Keratinocyte (primary cell): ENCODE results near the gene GPC4. TPM values are rescaled to one million over a fixed set of nuclear protein-coding genes. Genes with fewer than 3 reads are reported as not detected.

ENCODE experiments used
- DNase-seq: peaks from one replicate; pipeline ENCODE4 v3.0.0-alpha.2; 2011; ENCODE audit warnings: low read depth, missing footprints, low spot score
- FAIRE-seq: peaks from 2 replicates; lab custom pipeline; 2011; peaks lifted over from hg19 to GRCh38; lab: Jason Lieb, UNC
- H2AFZ ChIP-seq: 2 replicates; pipeline ENCODE4 v1.6.0; 2012; ENCODE audit warnings: low read length, control low read depth, inconsistent platforms; ENCODE audit not compliant: control insufficient read depth
- H3K27ac ChIP-seq: 2 replicates; pipeline ENCODE4 v1.5.1; 2011; ENCODE audit warnings: low read length; ENCODE audit not compliant: control insufficient read depth, insufficient read depth
- H3K27me3 ChIP-seq: 3 replicates; pipeline ENCODE4 v1.6.0; 2011; ENCODE audit warnings: low read length; ENCODE audit not compliant: control insufficient read depth, insufficient read depth; ENCODE audit errors: extremely low read depth
- H3K36me3 ChIP-seq, 2 experiments: 2 replicates in 1 of 2; 3 replicates in 1 of 2; pipeline ENCODE4 v1.5.1; 2011; ENCODE audit warnings: low read length in 2 of 2, mild to moderate bottlenecking in 1 of 2; ENCODE audit not compliant: control insufficient read depth in 2 of 2, insufficient read depth in 2 of 2; ENCODE audit errors: extremely low read depth in 1 of 2
- H3K4me1 ChIP-seq: 3 replicates; pipeline ENCODE4 v1.5.1; 2011; ENCODE audit warnings: low read length; ENCODE audit not compliant: control insufficient read depth, insufficient read depth; ENCODE audit errors: extremely low read depth
- H3K4me2 ChIP-seq: 3 replicates; pipeline ENCODE4 v1.6.0; 2011; ENCODE audit warnings: low read depth, low read length; ENCODE audit not compliant: control insufficient read depth, insufficient read depth; ENCODE audit errors: extremely low read depth
- H3K4me3 ChIP-seq, 3 experiments: fragments of 200-600 bp in 1 of 3; sonication (generic) in 1 of 3; 2 replicates in 2 of 3; 3 replicates in 1 of 3; pipeline ENCODE4 v1.5.1; 2011 to 2016; ENCODE audit warnings: low read length in 3 of 3, mild to moderate bottlenecking in 3 of 3, control low read depth in 2 of 3, inconsistent platforms in 1 of 3, low read depth in 1 of 3, mixed read lengths in 1 of 3, mixed run types in 1 of 3, moderate library complexity in 1 of 3; ENCODE audit not compliant: control insufficient read depth in 2 of 3, insufficient read depth in 2 of 3; ENCODE audit errors: extremely low read depth in 1 of 3
- H3K79me2 ChIP-seq: 2 replicates; pipeline ENCODE4 v1.6.0; 2012; ENCODE audit warnings: low read length; ENCODE audit not compliant: control insufficient read depth, insufficient read depth
- H3K9ac ChIP-seq: 3 replicates; pipeline ENCODE4 v1.6.0; 2011; ENCODE audit warnings: low read length; ENCODE audit not compliant: control insufficient read depth, insufficient read depth; ENCODE audit errors: extremely low read depth
- H3K9me1 ChIP-seq: 3 replicates; pipeline ENCODE4 v1.6.0; 2011; ENCODE audit warnings: low read length; ENCODE audit not compliant: control insufficient read depth, insufficient read depth; ENCODE audit errors: extremely low read depth
- H3K9me3 ChIP-seq: 2 replicates; pipeline ENCODE4 v1.5.1; 2012; ENCODE audit warnings: low read depth, low read length; ENCODE audit not compliant: control insufficient read depth
- H4K20me1 ChIP-seq: 3 replicates; pipeline ENCODE4 v1.6.0; 2011; ENCODE audit warnings: low read length; ENCODE audit not compliant: control insufficient read depth, insufficient read depth; ENCODE audit errors: extremely low read depth
- EZH2 ChIP-seq: IDR thresholded peaks from one replicate; pipeline ENCODE4 v1.6.1; 2012; ENCODE audit warnings: inconsistent platforms, mild to moderate bottlenecking, low read length, moderate library complexity
- dilution Hi-C: fragments of 300-500 bp; cut with MboI; formaldehyde crosslinking; loops from one replicate; pipeline ENCODE4 v1.7.0; 2020; ENCODE audit warnings: low sequenced_read_pairs; ENCODE audit not compliant: extremely low pct_ligation_motif_present
- polyA plus RNA-seq, 5 experiments: library from polyadenylated mRNA; depleted of rRNA in 3 of 5; stranded (reverse) in 3 of 5; stranded (forward) in 1 of 5; unstranded in 1 of 5; fragments of >200 nt; gene quantifications; 1 replicate in 1 of 5; 2 replicates in 3 of 5; 3 replicates in 1 of 5; pipeline versions ENCODE4 v1.2.1 to v1.2.3, GENCODE V29; 2011 to 2012; ENCODE audit warnings: missing spikeins in 2 of 5, low read depth in 1 of 5, low replicate concordance in 1 of 5
- TF ChIP-seq, protein P1 (sequence below), 3 experiments: IDR thresholded peaks in 1 of 3; conservative IDR thresholded peaks in 1 of 3; optimal IDR thresholded peaks in 1 of 3; 2 replicates in 2 of 3; 3 replicates in 1 of 3; pipeline versions ENCODE3 to v1.5.1; 2011; ENCODE audit warnings: low read length in 3 of 3, mild to moderate bottlenecking in 3 of 3, moderate library complexity in 2 of 3, control low read depth in 1 of 3, inconsistent platforms in 1 of 3; ENCODE audit not compliant: insufficient read depth in 2 of 3; ENCODE audit errors: extremely low read depth in 1 of 3

Gene GPC4
- polyA plus RNA-seq, 1 donor (not counting 4 experiments of a cell fraction or from before 2014, with no cell fraction given) = 0.76 TPM

DNA sequence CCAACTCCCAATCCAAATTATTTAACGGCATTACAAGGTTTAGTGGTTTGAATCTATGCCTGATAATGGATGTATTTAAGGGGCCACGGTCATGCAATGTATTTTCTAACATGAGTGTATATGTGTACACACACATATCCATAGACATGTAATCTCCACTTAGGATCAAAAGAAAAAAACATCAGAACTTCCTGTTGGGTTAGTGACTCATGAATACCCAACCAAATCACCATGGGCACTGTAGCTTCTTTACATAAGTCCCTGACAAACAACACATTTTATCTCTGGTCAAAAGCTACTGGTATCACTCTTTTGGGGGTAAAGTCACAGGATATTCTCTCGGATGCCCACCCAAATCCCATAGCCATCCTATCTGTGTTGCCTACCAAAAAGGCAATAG, 160.6 kb downstream of the GPC4 start:
- FAIRE-seq (no peak), DNase-seq (no peak)
- H3K9me1 ChIP-seq = no peaks in the 10 kb centered on the region
- no peaks in the 10 kb centered on the region for H3K79me2 ChIP-seq
- dilution Hi-C loops = no loop called here
- no peaks in the 10 kb centered on the region for H3K4me1 ChIP-seq
- H3K27ac ChIP-seq = no peak overlapping the region
- no peaks in the 10 kb centered on the region for H3K27me3 ChIP-seq
- H4K20me1 ChIP-seq = no peaks in the 10 kb centered on the region
- H3K36me3 ChIP-seq = no peaks in the 10 kb centered on the region
- no peak for TF ChIP-seq EZH2
- TF ChIP-seq, protein P1, sequence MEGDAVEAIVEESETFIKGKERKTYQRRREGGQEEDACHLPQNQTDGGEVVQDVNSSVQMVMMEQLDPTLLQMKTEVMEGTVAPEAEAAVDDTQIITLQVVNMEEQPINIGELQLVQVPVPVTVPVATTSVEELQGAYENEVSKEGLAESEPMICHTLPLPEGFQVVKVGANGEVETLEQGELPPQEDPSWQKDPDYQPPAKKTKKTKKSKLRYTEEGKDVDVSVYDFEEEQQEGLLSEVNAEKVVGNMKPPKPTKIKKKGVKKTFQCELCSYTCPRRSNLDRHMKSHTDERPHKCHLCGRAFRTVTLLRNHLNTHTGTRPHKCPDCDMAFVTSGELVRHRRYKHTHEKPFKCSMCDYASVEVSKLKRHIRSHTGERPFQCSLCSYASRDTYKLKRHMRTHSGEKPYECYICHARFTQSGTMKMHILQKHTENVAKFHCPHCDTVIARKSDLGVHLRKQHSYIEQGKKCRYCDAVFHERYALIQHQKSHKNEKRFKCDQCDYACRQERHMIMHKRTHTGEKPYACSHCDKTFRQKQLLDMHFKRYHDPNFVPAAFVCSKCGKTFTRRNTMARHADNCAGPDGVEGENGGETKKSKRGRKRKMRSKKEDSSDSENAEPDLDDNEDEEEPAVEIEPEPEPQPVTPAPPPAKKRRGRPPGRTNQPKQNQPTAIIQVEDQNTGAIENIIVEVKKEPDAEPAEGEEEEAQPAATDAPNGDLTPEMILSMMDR (optimal IDR thresholded peaks at IDR 0.05 in 1 of 3, IDR thresholded peaks at IDR 0.05 in 1 of 3, conservative IDR thresholded peaks at IDR 0.05 in 1 of 3; ENCODE audit: extremely low read depth in 1 of 3, insufficient read depth in 2 of 3, low read length in 3 of 3) = no peak
- no peak overlapping the region for H2AFZ ChIP-seq
- H3K9me3 ChIP-seq = no peaks in the 10 kb centered on the region
- no peak overlapping the region for H3K4me3 ChIP-seq
- no peak overlapping the region for H3K9ac ChIP-seq
- no peak overlapping the region for H3K4me2 ChIP-seq

DNA sequence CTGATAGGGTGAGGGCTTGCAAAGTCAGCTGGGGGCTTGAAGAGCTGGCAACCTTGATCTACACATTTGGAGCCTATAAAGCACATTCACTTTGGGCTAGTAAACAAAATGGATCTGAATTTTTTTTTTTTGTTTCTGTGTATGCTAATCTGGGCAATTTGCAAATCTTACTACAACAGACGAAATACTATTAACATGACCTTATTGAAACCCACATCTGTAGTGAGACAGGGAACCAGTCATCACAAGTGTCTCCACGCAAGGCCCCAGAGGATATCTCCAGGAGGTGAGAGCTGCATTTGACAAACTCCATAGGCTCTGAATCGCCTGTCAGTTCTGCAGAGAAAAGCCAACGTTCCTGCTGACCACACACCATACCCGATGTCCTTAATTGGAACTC, 164.1 kb downstream of the GPC4 start:
- no peak for FAIRE-seq

More for the DNA sequence above, 164.1 kb downstream of the GPC4 start:
- no peak overlapping the region for H2AFZ ChIP-seq
- H3K9me3 ChIP-seq = peaks cover 4% of the 10 kb centered on the region
- no peak overlapping the region for H3K4me3 ChIP-seq
- no peaks in the 10 kb centered on the region for H3K79me2 ChIP-seq
- TF ChIP-seq, protein P1 (optimal IDR thresholded peaks at IDR 0.05 in 1 of 3, IDR thresholded peaks at IDR 0.05 in 1 of 3, conservative IDR thresholded peaks at IDR 0.05 in 1 of 3; ENCODE audit: extremely low read depth in 1 of 3, insufficient read depth in 2 of 3, low read length in 3 of 3) = no peak
- no peak for TF ChIP-seq EZH2
- no peaks in the 10 kb centered on the region for H3K9me1 ChIP-seq
- H3K4me1 ChIP-seq = no peaks in the 10 kb centered on the region
- H3K36me3 ChIP-seq = no peaks in the 10 kb centered on the region
- H3K27ac ChIP-seq = no peak overlapping the region
- no peaks in the 10 kb centered on the region for H4K20me1 ChIP-seq
- H3K9ac ChIP-seq = no peak overlapping the region
- no peak for DNase-seq
- dilution Hi-C loops = no loop called here
- H3K4me2 ChIP-seq = no peak overlapping the region
- no peaks in the 10 kb centered on the region for H3K27me3 ChIP-seq
